ENCODE results near the gene SMAD6.

Gene SMAD6

DNA sequence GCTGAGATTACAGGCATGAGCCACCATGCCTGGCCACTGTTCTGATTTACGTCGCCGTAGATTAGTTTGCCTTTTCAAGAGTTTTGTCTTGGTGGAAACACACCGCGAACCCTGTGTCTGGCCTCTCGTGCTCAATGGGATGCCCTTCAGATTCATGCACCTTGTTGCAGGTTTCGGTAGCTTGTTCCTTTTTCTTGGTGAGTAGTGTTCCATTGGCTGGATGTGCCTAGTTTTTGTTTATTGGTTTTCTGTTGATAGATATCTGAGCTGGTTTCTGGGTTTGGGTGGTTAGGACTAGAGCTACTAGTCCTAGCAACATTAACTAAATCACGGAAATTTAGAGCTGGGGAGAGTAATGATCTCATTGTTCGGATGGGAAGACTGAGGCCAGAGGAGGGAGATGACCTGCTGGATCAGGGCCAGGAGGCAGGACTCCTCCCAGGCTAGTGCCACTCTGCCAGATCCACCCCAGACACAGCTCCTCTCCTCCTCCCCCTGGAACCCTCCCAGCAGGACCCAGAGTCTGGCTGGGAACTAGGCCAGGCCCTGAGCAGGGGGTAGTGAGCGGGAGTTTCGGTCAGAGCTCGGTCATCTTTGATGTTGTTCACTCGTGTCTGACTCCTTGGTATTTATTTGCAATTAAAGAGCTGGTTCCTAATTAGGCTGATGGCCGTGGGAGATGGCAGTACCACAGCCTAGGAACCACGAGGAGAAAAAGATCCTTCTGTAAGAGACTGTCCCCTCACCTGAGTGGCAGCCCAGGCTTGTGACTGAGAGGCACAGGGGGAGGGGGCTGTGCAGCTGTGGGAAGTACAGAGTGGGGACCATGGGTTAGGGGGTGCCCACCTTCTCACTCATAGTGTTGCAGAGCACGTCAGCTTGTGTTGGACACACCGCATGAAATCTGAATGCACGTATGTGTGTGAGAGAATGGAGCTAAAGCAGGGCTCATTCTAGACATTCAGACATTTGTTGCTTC lies 73.4 kb downstream of the SMAD6 start (continued):
- TF ChIP-seq, protein P1, sequence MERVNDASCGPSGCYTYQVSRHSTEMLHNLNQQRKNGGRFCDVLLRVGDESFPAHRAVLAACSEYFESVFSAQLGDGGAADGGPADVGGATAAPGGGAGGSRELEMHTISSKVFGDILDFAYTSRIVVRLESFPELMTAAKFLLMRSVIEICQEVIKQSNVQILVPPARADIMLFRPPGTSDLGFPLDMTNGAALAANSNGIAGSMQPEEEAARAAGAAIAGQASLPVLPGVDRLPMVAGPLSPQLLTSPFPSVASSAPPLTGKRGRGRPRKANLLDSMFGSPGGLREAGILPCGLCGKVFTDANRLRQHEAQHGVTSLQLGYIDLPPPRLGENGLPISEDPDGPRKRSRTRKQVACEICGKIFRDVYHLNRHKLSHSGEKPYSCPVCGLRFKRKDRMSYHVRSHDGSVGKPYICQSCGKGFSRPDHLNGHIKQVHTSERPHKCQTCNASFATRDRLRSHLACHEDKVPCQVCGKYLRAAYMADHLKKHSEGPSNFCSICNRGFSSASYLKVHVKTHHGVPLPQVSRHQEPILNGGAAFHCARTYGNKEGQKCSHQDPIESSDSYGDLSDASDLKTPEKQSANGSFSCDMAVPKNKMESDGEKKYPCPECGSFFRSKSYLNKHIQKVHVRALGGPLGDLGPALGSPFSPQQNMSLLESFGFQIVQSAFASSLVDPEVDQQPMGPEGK (tag by site-specific recombination; IDR thresholded peaks at IDR 0.05): 0 out of 2 replicates have a peak, but pooled peaks have one; percentile 29
- TF ChIP-seq ZNF146 (tag by site-specific recombination; IDR thresholded peaks at IDR 0.05) (peak; percentile 100), OSR2 (tag by site-specific recombination; IDR thresholded peaks at IDR 0.05) (0 out of 2 replicates have a peak, but pooled peaks have one; percentile 44), ZIC2 (tag by site-specific recombination; IDR thresholded peaks at IDR 0.05) (peak; percentile 97), ZNF600 (tag by site-specific recombination; IDR thresholded peaks at IDR 0.05) (peak; percentile 59; the same call in 1 of the 2 replicates), ZNF555 (tag by site-specific recombination; conservative IDR thresholded peaks at IDR 0.05) (no peak), WT1 (tag by site-specific recombination; IDR thresholded peaks at IDR 0.05) (peak; percentile 72), SALL2 (tag by site-specific recombination; IDR thresholded peaks at IDR 0.05; ENCODE audit: borderline replicate concordance) (no peak)

DNA sequence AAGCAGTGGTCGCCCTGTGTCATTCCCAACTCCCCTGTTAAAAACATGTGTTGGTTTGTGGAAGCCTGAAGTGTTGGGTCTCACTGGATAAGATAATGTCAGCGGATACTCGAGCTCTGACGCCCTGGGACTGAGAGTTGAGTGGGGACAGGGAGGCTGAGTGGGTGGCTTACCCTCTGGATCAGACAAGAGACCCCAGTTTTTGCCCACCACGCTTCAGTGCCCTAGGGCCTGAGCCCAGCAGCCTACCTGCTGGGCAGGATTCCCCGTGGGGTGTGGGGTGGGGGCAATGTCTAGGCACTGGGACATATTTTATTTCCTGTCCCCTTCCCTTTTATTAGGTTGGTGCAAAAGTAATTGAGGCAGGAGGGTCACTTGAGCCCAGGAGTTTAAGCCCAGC lies 75.0 kb downstream of the SMAD6 start:
- POLR2A ChIA-PET: no interaction called here
- peaks cover 16% of the 10 kb centered on the region for H3K4me1 ChIP-seq (ENCODE audit: control insufficient read depth, insufficient read depth, low read length)
- no peak overlapping the region for H3K4me3 ChIP-seq (ENCODE audit: low read depth, low read length)
- H3K9me3 ChIP-seq (ENCODE audit: control insufficient read depth, insufficient read depth, low read depth, low read length): no peaks in the 10 kb centered on the region
- no peak overlapping the region for H3K27ac ChIP-seq (ENCODE audit: extremely low read depth, low read depth, low read length)
- TF ChIP-seq ZNF623 (tag by site-specific recombination; IDR thresholded peaks at IDR 0.05) (no peak), ZFHX2 (tag by site-specific recombination; conservative IDR thresholded peaks at IDR 0.05) (no peak), ZSCAN23 (tag by site-specific recombination; IDR thresholded peaks at IDR 0.05) (no peak), ZNF529 (tag by site-specific recombination; IDR thresholded peaks at IDR 0.05; ENCODE audit: insufficient replicate concordance) (no peak), ZNF530 (tag by site-specific recombination; IDR thresholded peaks at IDR 0.05; ENCODE audit: low read depth) (no peak), ZNF19 (tag by site-specific recombination; IDR thresholded peaks at IDR 0.05; ENCODE audit: low read depth) (no peak), ZNF391 (tag by site-specific recombination; IDR thresholded peaks at IDR 0.05; ENCODE audit: borderline replicate concordance, low read depth) (no peak), ZEB2 (tag by site-specific recombination; IDR thresholded peaks at IDR 0.05) (no peak), TCF7L2 (IDR thresholded peaks at IDR 0.05; ENCODE audit: borderline replicate concordance, low read depth, low read length) (no peak), ZNF776 (tag by site-specific recombination; IDR thresholded peaks at IDR 0.05; ENCODE audit: borderline replicate concordance) (no peak), EGR2 (tag by site-specific recombination; IDR thresholded peaks at IDR 0.05; ENCODE audit: low read depth) (no peak), RBAK (tag by site-specific recombination; IDR thresholded peaks at IDR 0.05) (no peak), ZNF155 (tag by site-specific recombination; IDR thresholded peaks at IDR 0.05) (no peak), ZNF549 (tag by site-specific recombination; IDR thresholded peaks at IDR 0.05) (no peak), ZNF670 (tag by site-specific recombination; IDR thresholded peaks at IDR 0.05; ENCODE audit: low read depth) (no peak), ZNF416 (tag by site-specific recombination; IDR thresholded peaks at IDR 0.05) (no peak)
- TF ChIP-seq, protein P2, sequence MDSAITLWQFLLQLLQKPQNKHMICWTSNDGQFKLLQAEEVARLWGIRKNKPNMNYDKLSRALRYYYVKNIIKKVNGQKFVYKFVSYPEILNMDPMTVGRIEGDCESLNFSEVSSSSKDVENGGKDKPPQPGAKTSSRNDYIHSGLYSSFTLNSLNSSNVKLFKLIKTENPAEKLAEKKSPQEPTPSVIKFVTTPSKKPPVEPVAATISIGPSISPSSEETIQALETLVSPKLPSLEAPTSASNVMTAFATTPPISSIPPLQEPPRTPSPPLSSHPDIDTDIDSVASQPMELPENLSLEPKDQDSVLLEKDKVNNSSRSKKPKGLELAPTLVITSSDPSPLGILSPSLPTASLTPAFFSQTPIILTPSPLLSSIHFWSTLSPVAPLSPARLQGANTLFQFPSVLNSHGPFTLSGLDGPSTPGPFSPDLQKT (IDR thresholded peaks at IDR 0.05; ENCODE audit: borderline replicate concordance, low read depth, low read length): no peak
- TF ChIP-seq, protein P3, sequence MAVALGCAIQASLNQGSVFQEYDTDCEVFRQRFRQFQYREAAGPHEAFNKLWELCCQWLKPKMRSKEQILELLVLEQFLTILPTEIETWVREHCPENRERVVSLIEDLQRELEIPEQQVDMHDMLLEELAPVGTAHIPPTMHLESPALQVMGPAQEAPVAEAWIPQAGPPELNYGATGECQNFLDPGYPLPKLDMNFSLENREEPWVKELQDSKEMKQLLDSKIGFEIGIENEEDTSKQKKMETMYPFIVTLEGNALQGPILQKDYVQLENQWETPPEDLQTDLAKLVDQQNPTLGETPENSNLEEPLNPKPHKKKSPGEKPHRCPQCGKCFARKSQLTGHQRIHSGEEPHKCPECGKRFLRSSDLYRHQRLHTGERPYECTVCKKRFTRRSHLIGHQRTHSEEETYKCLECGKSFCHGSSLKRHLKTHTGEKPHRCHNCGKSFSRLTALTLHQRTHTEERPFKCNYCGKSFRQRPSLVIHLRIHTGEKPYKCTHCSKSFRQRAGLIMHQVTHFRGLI (tag by site-specific recombination; IDR thresholded peaks at IDR 0.05): no peak
- TF ChIP-seq, protein P4, sequence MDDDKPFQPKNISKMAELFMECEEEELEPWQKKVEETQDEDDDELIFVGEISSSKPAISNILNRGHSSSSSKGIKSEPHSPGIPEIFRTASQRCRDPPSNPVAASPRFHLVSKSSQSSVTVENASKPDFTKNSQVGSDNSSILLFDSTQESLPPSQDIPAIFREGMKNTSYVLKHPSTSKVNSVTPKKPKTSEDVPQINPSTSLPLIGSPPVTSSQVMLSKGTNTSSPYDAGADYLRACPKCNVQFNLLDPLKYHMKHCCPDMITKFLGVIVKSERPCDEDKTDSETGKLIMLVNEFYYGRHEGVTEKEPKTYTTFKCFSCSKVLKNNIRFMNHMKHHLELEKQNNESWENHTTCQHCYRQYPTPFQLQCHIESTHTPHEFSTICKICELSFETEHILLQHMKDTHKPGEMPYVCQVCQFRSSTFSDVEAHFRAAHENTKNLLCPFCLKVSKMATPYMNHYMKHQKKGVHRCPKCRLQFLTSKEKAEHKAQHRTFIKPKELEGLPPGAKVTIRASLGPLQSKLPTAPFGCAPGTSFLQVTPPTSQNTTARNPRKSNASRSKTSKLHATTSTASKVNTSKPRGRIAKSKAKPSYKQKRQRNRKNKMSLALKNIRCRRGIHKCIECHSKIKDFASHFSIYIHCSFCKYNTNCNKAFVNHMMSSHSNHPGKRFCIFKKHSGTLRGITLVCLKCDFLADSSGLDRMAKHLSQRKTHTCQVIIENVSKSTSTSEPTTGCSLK (tag by site-specific recombination; IDR thresholded peaks at IDR 0.05): no peak
- TF ChIP-seq, protein P5, sequence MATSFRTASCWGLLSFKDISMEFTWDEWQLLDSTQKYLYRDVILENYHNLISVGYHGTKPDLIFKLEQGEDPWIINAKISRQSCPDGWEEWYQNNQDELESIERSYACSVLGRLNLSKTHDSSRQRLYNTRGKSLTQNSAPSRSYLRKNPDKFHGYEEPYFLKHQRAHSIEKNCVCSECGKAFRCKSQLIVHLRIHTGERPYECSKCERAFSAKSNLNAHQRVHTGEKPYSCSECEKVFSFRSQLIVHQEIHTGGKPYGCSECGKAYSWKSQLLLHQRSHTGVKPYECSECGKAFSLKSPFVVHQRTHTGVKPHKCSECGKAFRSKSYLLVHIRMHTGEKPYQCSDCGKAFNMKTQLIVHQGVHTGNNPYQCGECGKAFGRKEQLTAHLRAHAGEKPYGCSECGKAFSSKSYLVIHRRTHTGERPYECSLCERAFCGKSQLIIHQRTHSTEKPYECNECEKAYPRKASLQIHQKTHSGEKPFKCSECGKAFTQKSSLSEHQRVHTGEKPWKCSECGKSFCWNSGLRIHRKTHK (tag by site-specific recombination; IDR thresholded peaks at IDR 0.05): no peak
- CTCF ChIA-PET: interaction anchor here (4.0 to 5.7 kb wide), 2 partner anchors 13 to 74 kb away, joined by 32 to 38 read pairs; no protein-coding TSS in a partner anchor
- peaks cover 0 to 59% of the 10 kb centered on the region in 2 experiments; a peak in 2 of 3 replicates for H3K36me3 ChIP-seq (ENCODE audit: control insufficient read depth in 2 of 2, insufficient read depth in 1 of 2, low read length in 2 of 2)
